Right lobe of liver (tissue), 6 donors: Measurements from ENCODE around the gene NOCT. TPM values are rescaled to one million over a fixed set of nuclear protein-coding genes. Genes with fewer than 3 reads are reported as not detected.
"Not testable (repeated sequence)": the region's sequence is repeated elsewhere in the genome, so short reads cannot be mapped to it uniquely, and the experiment has no call there.

Experiments used
- ATAC-seq, 4 donors: fragments of 200-7000 bp; cut with Tn5 transposase; one replicate each; pipeline ENCODE4 v1.9.1; 2020; ENCODE audit warnings: mild to moderate bottlenecking in 4 of 4, moderate library complexity in 4 of 4
- DNase-seq, 3 donors: peaks; one replicate each; pipeline ENCODE4 v3.0.0-alpha.2; 2020
- H3K27ac ChIP-seq, 3 donors: fragments of 200-600 bp; one replicate each; pipeline ENCODE4 v1.8.0; 2022
- H3K27me3 ChIP-seq, 2 donors: fragments of 200-600 bp; one replicate each; pipeline ENCODE4 v1.8.0; 2022
- H3K36me3 ChIP-seq, 4 donors: fragments of 200-600 bp; sonication (generic) in 1 of 4; one replicate each; pipeline versions ENCODE4 v1.5.1 to v1.8.0; 2017 to 2022; ENCODE audit warnings: control low read depth in 1 of 4
- H3K4me1 ChIP-seq, 4 donors: fragments of 200-600 bp; sonication (generic) in 1 of 4; one replicate each; pipeline versions ENCODE4 v1.5.1 to v1.8.0; 2017 to 2022; ENCODE audit warnings: control low read depth in 1 of 4
- H3K4me3 ChIP-seq, 3 donors: fragments of 200-600 bp; one replicate each; pipeline ENCODE4 v1.8.0; 2022
- H3K9me3 ChIP-seq, 4 donors: fragments of 200-600 bp; sonication (generic) in 1 of 4; one replicate each; pipeline versions ENCODE4 v1.5.1 to v1.8.0; 2017 to 2022; ENCODE audit warnings: control low read depth in 1 of 4
- CTCF ChIP-seq, 4 donors: fragments of 200-600 bp in 3 of 4; fragments of 450-650 bp in 1 of 4; IDR thresholded peaks; one replicate each; pipeline versions ENCODE4 v1.5.1 to v1.8.0; 2016 to 2022; ENCODE audit warnings: antibody characterized with exemption in 4 of 4, mild to moderate bottlenecking in 2 of 4
- POLR2A ChIP-seq: fragments of 450-650 bp; IDR thresholded peaks from one replicate; pipeline ENCODE4 v1.6.1; 2017; ENCODE audit warnings: antibody characterized with exemption, mild to moderate bottlenecking
- WGBS: methylation state at CpG from one replicate; pipeline ENCODE4 v1.1.6; 2018; ENCODE audit warnings: low coverage, low lambda C conversion rate; ENCODE audit not compliant: insufficient coverage; ENCODE audit errors: missing lambda C conversion rate; 5-methylcytosine and 5-hydroxymethylcytosine counted together
- intact Hi-C, 2 donors: fragments of 100-400 bp; cut with DNase I; formaldehyde crosslinking; loops; one replicate each; pipeline versions ENCODE4 v1.11.2 to v1.14.1; 2022
- total RNA-seq, 6 experiments: library from RNA; depleted of rRNA in 2 of 6; stranded (reverse); fragments of >200 nt in 2 of 6; fragmentation: NEBNext Ultra II Directional in 3 of 6; extraction: Animal tissue kit (Norgen Biotek cat#: 25700) in 3 of 6; gene quantifications; one replicate each; pipeline versions ENCODE4 v1.1.0 to v1.2.4, GENCODE V29; 2016 to 2023
- donor health status: DM: no; HTN: yes; CAD: no.
- donor health status: DM: no; HTN: no; CAD: no.
- donor health status: DM: no; HTN: no; CAD: no.
- donor health status: DM: no; HTN: yes; CAD: no.
- donor health status: DM: no; HTN: yes; CAD: no.

Gene NOCT
- total RNA-seq, 6 experiments from 2014 or later = 3.5 to 20.5 (median 9.7) TPM

- no peaks in the 10 kb centered on the region for H3K4me1 ChIP-seq
- DNase-seq (no peak), ATAC-seq (no peak)
- H3K27me3 ChIP-seq = no peaks in the 10 kb centered on the region
- intact Hi-C loops = no loop called here
- H3K9me3 ChIP-seq = no peaks in the 10 kb centered on the region
- no peak overlapping the region for H3K27ac ChIP-seq
- TF ChIP-seq POLR2A (no peak), CTCF (IDR thresholded peaks at IDR 0.05) (no peak)
- WGBS = 28% methylated on average over 1 of the region's 1 CpG
- peaks cover 0 to 31% (median 6%) of the 10 kb centered on the region in 4 donors for H3K36me3 ChIP-seq
- no peak overlapping the region for H3K4me3 ChIP-seq
These were observed 39.4 kb downstream of the NOCT start for GRCh38 chr4:139054791-139055505.

- peaks cover 5 to 64% (median 11%) of the 10 kb centered on the region in 4 donors for H3K36me3 ChIP-seq
- DNase-seq, H3K4me3 ChIP-seq, H3K27ac ChIP-seq, H3K4me1 ChIP-seq, H3K27me3 ChIP-seq, intact Hi-C loops, H3K9me3 ChIP-seq: not testable (repeated sequence)
- ATAC-seq = peak; percentile 40 to 64 (median 50)
- WGBS = 57% methylated on average over 4 of the region's 4 CpGs
These were observed 43.4 kb downstream of the NOCT start for GRCh38 chr4:139059026-139059425.

GRCh38 chr4:139060591-139060990 lies 45.0 kb downstream of the NOCT start:
- Histone ChIP-seq H3K4me1 (no peaks in the 10 kb centered on the region), H3K27ac (no peak overlapping the region), H3K4me3 (no peak overlapping the region), H3K36me3 (peaks cover 9 to 65% (median 13%) of the 10 kb centered on the region in 4 donors), H3K27me3 (no peaks in the 10 kb centered on the region), H3K9me3 (no peaks in the 10 kb centered on the region)
- no peak for DNase-seq
- no peak for ATAC-seq
- 92% methylated on average over 3 of the region's 3 CpGs for WGBS
- intact Hi-C loops = no loop called here
- no peak for TF ChIP-seq POLR2A
- TF ChIP-seq CTCF (IDR thresholded peaks at IDR 0.05) = no peak

GRCh38 chr4:139076016-139076744 lies 60.6 kb downstream of the NOCT start:
- H3K4me1 ChIP-seq = peaks cover 0 to 37% (median 6%) of the 10 kb centered on the region in 4 donors
- H3K27me3 ChIP-seq = no peaks in the 10 kb centered on the region
- no peak overlapping the region for H3K4me3 ChIP-seq
- no peak overlapping the region for H3K27ac ChIP-seq
- TF ChIP-seq POLR2A (no peak), CTCF (IDR thresholded peaks at IDR 0.05) (no peak)
- no peaks in the 10 kb centered on the region for H3K9me3 ChIP-seq
- H3K36me3 ChIP-seq = peaks cover 0 to 16% (median 5%) of the 10 kb centered on the region in 4 donors
- 88% methylated on average over 1 of the region's 1 CpG for WGBS
- ATAC-seq (peak in 1 of 4 donors; percentile 64), DNase-seq (no peak)
- intact Hi-C loops = no loop called here
